GM12891 (cell line): ENCODE measurements around the gene SPRYD7.

Experiments
- POLR2A ChIP-seq: IDR thresholded peaks from 2 replicates; pipeline ENCODE4 v1.6.1; 2011; ENCODE audit warnings: low read depth, low read length, control low read depth
- POLR2AphosphoS5 ChIP-seq: IDR thresholded peaks from 2 replicates; pipeline ENCODE4 v1.6.1; 2011; ENCODE audit warnings: low read depth, low read length, control low read depth

GRCh38 chr13:49874430-49874829, 61.7 kb downstream of the SPRYD7 start:
- TF ChIP-seq POLR2A, result no peak
- no peak for TF ChIP-seq POLR2AphosphoS5
